Mammary epithelial cell (primary cell): ENCODE data around the gene C1orf232.

Experiments
- EZH2 ChIP-seq: IDR thresholded peaks from 2 replicates; pipeline ENCODE4 v1.6.1; 2012; ENCODE audit warnings: low read length, inconsistent platforms, borderline replicate concordance
- TF ChIP-seq, protein P1 (sequence below), 2 donors: IDR thresholded peaks in 1 of 2; conservative IDR thresholded peaks in 1 of 2; 2 replicates each; pipeline ENCODE4 v1.5.1; 2011 to 2012; ENCODE audit warnings: inconsistent platforms in 2 of 2, low read length in 2 of 2, mild to moderate bottlenecking in 2 of 2, control low read depth in 1 of 2, low read depth in 1 of 2; ENCODE audit not compliant: insufficient read depth in 1 of 2; ENCODE audit errors: extremely low read depth in 1 of 2

DNA sequence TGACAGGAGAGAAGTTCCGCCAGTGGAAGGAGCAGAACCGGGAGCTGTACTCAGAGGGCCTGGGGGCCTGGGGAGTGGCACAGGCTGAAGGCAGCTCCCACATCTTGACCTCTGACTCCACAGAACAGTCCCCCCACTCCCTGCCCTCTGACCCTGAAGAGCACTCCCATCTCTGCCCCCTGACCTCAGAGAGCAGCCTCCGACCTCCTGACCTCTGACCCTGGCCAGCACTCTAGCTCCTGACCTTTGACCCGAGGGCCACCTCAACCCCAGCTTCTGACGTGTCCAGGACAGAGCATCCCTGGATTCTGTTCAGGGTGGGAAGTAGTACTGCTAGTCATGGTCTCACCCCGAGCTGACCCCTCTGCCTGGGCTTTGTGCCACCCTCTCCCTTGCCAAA is 20.6 kb upstream of the C1orf232 start:
- TF ChIP-seq, protein P1, sequence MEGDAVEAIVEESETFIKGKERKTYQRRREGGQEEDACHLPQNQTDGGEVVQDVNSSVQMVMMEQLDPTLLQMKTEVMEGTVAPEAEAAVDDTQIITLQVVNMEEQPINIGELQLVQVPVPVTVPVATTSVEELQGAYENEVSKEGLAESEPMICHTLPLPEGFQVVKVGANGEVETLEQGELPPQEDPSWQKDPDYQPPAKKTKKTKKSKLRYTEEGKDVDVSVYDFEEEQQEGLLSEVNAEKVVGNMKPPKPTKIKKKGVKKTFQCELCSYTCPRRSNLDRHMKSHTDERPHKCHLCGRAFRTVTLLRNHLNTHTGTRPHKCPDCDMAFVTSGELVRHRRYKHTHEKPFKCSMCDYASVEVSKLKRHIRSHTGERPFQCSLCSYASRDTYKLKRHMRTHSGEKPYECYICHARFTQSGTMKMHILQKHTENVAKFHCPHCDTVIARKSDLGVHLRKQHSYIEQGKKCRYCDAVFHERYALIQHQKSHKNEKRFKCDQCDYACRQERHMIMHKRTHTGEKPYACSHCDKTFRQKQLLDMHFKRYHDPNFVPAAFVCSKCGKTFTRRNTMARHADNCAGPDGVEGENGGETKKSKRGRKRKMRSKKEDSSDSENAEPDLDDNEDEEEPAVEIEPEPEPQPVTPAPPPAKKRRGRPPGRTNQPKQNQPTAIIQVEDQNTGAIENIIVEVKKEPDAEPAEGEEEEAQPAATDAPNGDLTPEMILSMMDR (conservative IDR thresholded peaks at IDR 0.05 in 1 of 2, IDR thresholded peaks at IDR 0.05 in 1 of 2; ENCODE audit: extremely low read depth in 1 of 2, insufficient read depth in 1 of 2, low read depth in 1 of 2, low read length in 2 of 2), result no peak
- TF ChIP-seq EZH2, result no peak
